WTC11 (cell line): ENCODE measurements around the gene CAMK2G. TPM values are rescaled to one million over a fixed set of nuclear protein-coding genes. Genes with fewer than 3 reads are reported as not detected.

Experiments
- ATAC-seq: fragments of 200-7000 bp; cut with Tn5 transposase; 2 replicates; pipeline ENCODE4 v1.10.0; 2021; ENCODE audit warnings: mild to moderate bottlenecking, moderate library complexity
- CTCF ChIA-PET: fragments of 300-600 bp; sonication (Branson Sonifier 250); formaldehyde crosslinking; loops from one replicate; lab custom pipeline; 2021; ENCODE audit warnings: antibody characterized with exemption; lab: Charles Lee
- POLR2A ChIA-PET: fragments of 350-600 bp; sonication (Branson Sonifier 250); formaldehyde crosslinking; loops from one replicate; lab custom pipeline; 2021; ENCODE audit warnings: antibody characterized with exemption; lab: Charles Lee
- DNase-seq: peaks from one replicate; pipeline ENCODE4 v3.0.0; 2021; ENCODE audit warnings: low spot score
- H3K27ac Mint-ChIP-seq: 2 replicates; pipeline ENCODE4 v1.8.0; 2021; ENCODE audit warnings: mixed read lengths
- H3K27me3 Mint-ChIP-seq: 2 replicates; pipeline ENCODE4 v1.8.0; 2021; ENCODE audit warnings: low read depth, mild to moderate bottlenecking, moderate library complexity, mixed read lengths
- H3K36me3 Mint-ChIP-seq: 2 replicates; pipeline ENCODE4 v1.8.0; 2021; ENCODE audit warnings: mixed read lengths
- H3K4me1 Mint-ChIP-seq: 2 replicates; pipeline ENCODE4 v1.8.0; 2022; ENCODE audit warnings: mixed read lengths
- H3K4me3 Mint-ChIP-seq: 2 replicates; pipeline ENCODE4 v1.8.0; 2021; ENCODE audit warnings: mild to moderate bottlenecking, moderate library complexity, mixed read lengths
- H3K9me3 Mint-ChIP-seq: 2 replicates; pipeline ENCODE4 v1.8.0; 2021; ENCODE audit warnings: mixed read lengths
- ATF2 ChIP-seq: sonication (generic); formaldehyde crosslinking; IDR thresholded peaks from 2 replicates; pipeline ENCODE4 v1.8.1; 2022; ENCODE audit warnings: low read depth, missing genetic modification reagents, borderline replicate concordance
- E2F5 ChIP-seq: sonication (generic); formaldehyde crosslinking; IDR thresholded peaks from 2 replicates; pipeline ENCODE4 v1.8.1; 2022; ENCODE audit warnings: mild to moderate bottlenecking, moderate library complexity, missing genetic modification reagents
- ERG ChIP-seq: fragments of 250-450 bp; sonication (Bioruptor Pico); IDR thresholded peaks from 2 replicates; pipeline ENCODE4 v1.8.0; 2021; ENCODE audit warnings: mild to moderate bottlenecking
- FOXJ3 ChIP-seq: sonication (generic); formaldehyde crosslinking; IDR thresholded peaks from 2 replicates; pipeline ENCODE4 v1.9.0; 2021; ENCODE audit warnings: missing genetic modification reagents, mild to moderate bottlenecking, borderline replicate concordance
- IRF2 ChIP-seq: sonication (generic); formaldehyde crosslinking; IDR thresholded peaks from 2 replicates; pipeline ENCODE4 v1.8.0; 2022; ENCODE audit warnings: low read depth, missing genetic modification reagents, borderline replicate concordance
- KAT7 ChIP-seq: sonication (generic); formaldehyde crosslinking; IDR thresholded peaks from 2 replicates; pipeline ENCODE4 v1.8.1; 2023; ENCODE audit warnings: missing genetic modification reagents, mild to moderate bottlenecking, borderline replicate concordance
- MAX ChIP-seq: sonication (generic); formaldehyde crosslinking; IDR thresholded peaks from 2 replicates; pipeline ENCODE4 v1.8.0; 2022; ENCODE audit warnings: mild to moderate bottlenecking, missing genetic modification reagents
- MXD4 ChIP-seq: fragments of 250-450 bp; sonication (Bioruptor Pico); IDR thresholded peaks from 2 replicates; pipeline ENCODE4 v1.8.0; 2021; ENCODE audit warnings: mild to moderate bottlenecking, moderate library complexity, borderline replicate concordance
- MYBL2 ChIP-seq: sonication (generic); formaldehyde crosslinking; IDR thresholded peaks from 2 replicates; pipeline ENCODE4 v1.8.1; 2023; ENCODE audit warnings: mild to moderate bottlenecking, moderate library complexity, missing genetic modification reagents
- PRDM15 ChIP-seq: sonication (generic); formaldehyde crosslinking; IDR thresholded peaks from 2 replicates; pipeline ENCODE4 v1.8.0; 2022; ENCODE audit warnings: missing genetic modification reagents
- PREB ChIP-seq: sonication (generic); formaldehyde crosslinking; IDR thresholded peaks from 2 replicates; pipeline ENCODE4 v1.8.1; 2022; ENCODE audit warnings: mild to moderate bottlenecking, missing genetic modification reagents, moderate library complexity, borderline replicate concordance
- SMAD3 ChIP-seq: sonication (generic); formaldehyde crosslinking; IDR thresholded peaks from 2 replicates; pipeline ENCODE4 v1.8.0; 2022; ENCODE audit warnings: missing genetic modification reagents, mild to moderate bottlenecking, borderline replicate concordance
- STAT6 ChIP-seq: sonication (generic); formaldehyde crosslinking; conservative IDR thresholded peaks from 2 replicates; pipeline ENCODE4 v1.8.1; 2023; ENCODE audit warnings: mild to moderate bottlenecking, low read depth, missing genetic modification reagents, moderate library complexity
- TP53 ChIP-seq: sonication (generic); formaldehyde crosslinking; IDR thresholded peaks from 2 replicates; pipeline ENCODE4 v1.8.1; 2023; ENCODE audit warnings: mild to moderate bottlenecking, missing genetic modification reagents
- USF1 ChIP-seq: sonication (generic); formaldehyde crosslinking; IDR thresholded peaks from 2 replicates; pipeline ENCODE4 v1.8.0; 2022; ENCODE audit warnings: mild to moderate bottlenecking, missing genetic modification reagents
- ZNF219 ChIP-seq: sonication (generic); formaldehyde crosslinking; IDR thresholded peaks from 2 replicates; pipeline ENCODE4 v1.8.0; 2023; ENCODE audit warnings: missing genetic modification reagents, mild to moderate bottlenecking, borderline replicate concordance
- ZNF232 ChIP-seq: sonication (generic); formaldehyde crosslinking; IDR thresholded peaks from 2 replicates; pipeline ENCODE4 v1.8.0; 2022; ENCODE audit warnings: mild to moderate bottlenecking, missing genetic modification reagents
- ZSCAN18 ChIP-seq: fragments of 250-450 bp; sonication (Bioruptor Pico); IDR thresholded peaks from 2 replicates; pipeline ENCODE4 v2.1.2; 2022; ENCODE audit warnings: mild to moderate bottlenecking, moderate library complexity
- total RNA-seq: library from RNA; stranded (reverse); gene quantifications from 3 replicates; pipeline ENCODE4 v1.2.3, GENCODE V29; 2021

CAMK2G gene
- total RNA-seq, 1 experiment from 2014 or later = 34.9 TPM

GRCh38 chr10:73788864-73789658, 85.3 kb downstream of the CAMK2G start:
- TF ChIP-seq E2F5 (CRISPR knock-in tag) (no peak), KAT7 (CRISPR knock-in tag) (no peak), PRDM15 (CRISPR knock-in tag) (no peak), ZNF219 (CRISPR knock-in tag) (no peak), TP53 (no peak), ERG (CRISPR knock-in tag) (no peak), FOXJ3 (CRISPR knock-in tag) (no peak), ZSCAN18 (CRISPR knock-in tag) (no peak), IRF2 (CRISPR knock-in tag) (no peak), ATF2 (CRISPR knock-in tag) (no peak), USF1 (CRISPR knock-in tag) (no peak), PREB (CRISPR knock-in tag) (no peak), STAT6 (CRISPR knock-in tag) (no peak), SMAD3 (CRISPR knock-in tag) (no peak), ZNF232 (CRISPR knock-in tag) (no peak), MAX (CRISPR knock-in tag) (no peak), MXD4 (CRISPR knock-in tag) (no peak), MYBL2 (CRISPR knock-in tag) (no peak)
- H3K36me3 Mint-ChIP-seq = peaks cover 24% of the 10 kb centered on the region
- H3K4me1 Mint-ChIP-seq = peaks cover 8% of the 10 kb centered on the region
- ChIA-PET CTCF (interaction anchor here (0.7 kb wide), 1 partner anchor 169 kb away, joined by 3 read pairs; no protein-coding TSS in a partner anchor), POLR2A (interaction anchor here (0.6 to 1.1 kb wide), 2 partner anchors 17 to 20 kb away, joined by 3 to 9 read pairs; a partner anchor contains a TSS)
- ATAC-seq = no peak
- no peaks in the 10 kb centered on the region for H3K9me3 Mint-ChIP-seq
- H3K27me3 Mint-ChIP-seq = no peaks in the 10 kb centered on the region
- H3K4me3 Mint-ChIP-seq = no peak overlapping the region
- H3K27ac Mint-ChIP-seq = no peak overlapping the region
- no peak for DNase-seq
